ENCODE results near the gene HHAT.

The HHAT gene

DNA sequence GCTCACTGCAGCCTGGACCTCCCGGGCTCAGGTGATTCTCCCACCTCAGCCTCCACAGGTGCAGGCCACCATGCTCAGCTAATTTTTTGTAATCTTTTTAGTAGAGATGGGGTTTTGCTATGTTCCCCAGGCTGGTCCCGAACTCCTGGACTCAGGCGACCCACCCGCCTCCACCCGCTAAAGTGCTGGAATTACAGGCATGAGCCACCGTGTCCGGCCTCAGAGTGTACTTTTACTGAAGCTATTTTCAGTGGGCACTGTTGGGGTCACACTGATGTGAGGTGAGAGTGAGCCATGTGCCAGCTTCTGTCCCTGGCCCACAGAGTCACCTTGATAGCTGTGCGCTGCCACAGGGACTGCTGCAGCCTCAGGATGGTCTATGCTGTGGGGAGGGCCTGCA lies 25.3 kb upstream of the HHAT start:
- Histone ChIP-seq H3K14ac (ENCODE audit: low read length in 2 of 2) (no peak overlapping the region), H2BK5ac (ENCODE audit: low read depth, low read length, poor library complexity, severe bottlenecking) (no peak overlapping the region), H2AFZ (ENCODE audit: low read depth, low read length) (no peak overlapping the region), H3K18ac (ENCODE audit: low read depth in 1 of 2, low read length in 2 of 2) (no peak overlapping the region), H2AK5ac (ENCODE audit: low read length, severe bottlenecking) (no peak overlapping the region), H3K4me3 (ENCODE audit: insufficient read depth in 1 of 2, low read depth in 1 of 2, low read length in 2 of 2) (peak overlapping the region in 1 of 2 experiments; percentile 17), H2BK15ac (ENCODE audit: low read depth, poor library complexity, severe bottlenecking) (no peak overlapping the region), H3K4me2 (ENCODE audit: low read length, poor library complexity, severe bottlenecking) (no peak overlapping the region), H3K23ac (ENCODE audit: low read length in 2 of 2) (no peak overlapping the region), H3K9ac (ENCODE audit: low read length) (no peak overlapping the region), H3K4ac (ENCODE audit: low read depth in 1 of 2, low read length in 2 of 2) (no peak overlapping the region), H2BK12ac (ENCODE audit: low read length in 2 of 2) (no peak overlapping the region), H3K36me3 (ENCODE audit: control insufficient read depth in 1 of 2, insufficient read depth in 2 of 2, low read depth in 1 of 2, low read length in 2 of 2) (no peaks in the 10 kb centered on the region), H3K9me3 (ENCODE audit: control insufficient read depth, low read length) (no peaks in the 10 kb centered on the region), H4K8ac (ENCODE audit: low read length) (no peak overlapping the region), H3K27ac (ENCODE audit: low read length, poor library complexity, severe bottlenecking) (no peak overlapping the region), H4K91ac (ENCODE audit: low read length) (no peak overlapping the region), H3K27me3 (ENCODE audit: control insufficient read depth in 1 of 2, insufficient read depth in 1 of 2, low read length in 2 of 2) (peaks cover 0 to 46% of the 10 kb centered on the region in 2 experiments), H3K4me1 (ENCODE audit: control insufficient read depth, insufficient read depth, low read depth, low read length) (peaks cover 1% of the 10 kb centered on the region), H3K79me1 (replicated peaks; ENCODE audit: low read length, poor library complexity, severe bottlenecking) (no peaks in the 10 kb centered on the region), H2BK120ac (ENCODE audit: low read depth, low read length) (no peak overlapping the region)
- 96% methylated on average over 7 of the region's 8 CpGs for WGBS
- no peak for DNase-seq

DNA sequence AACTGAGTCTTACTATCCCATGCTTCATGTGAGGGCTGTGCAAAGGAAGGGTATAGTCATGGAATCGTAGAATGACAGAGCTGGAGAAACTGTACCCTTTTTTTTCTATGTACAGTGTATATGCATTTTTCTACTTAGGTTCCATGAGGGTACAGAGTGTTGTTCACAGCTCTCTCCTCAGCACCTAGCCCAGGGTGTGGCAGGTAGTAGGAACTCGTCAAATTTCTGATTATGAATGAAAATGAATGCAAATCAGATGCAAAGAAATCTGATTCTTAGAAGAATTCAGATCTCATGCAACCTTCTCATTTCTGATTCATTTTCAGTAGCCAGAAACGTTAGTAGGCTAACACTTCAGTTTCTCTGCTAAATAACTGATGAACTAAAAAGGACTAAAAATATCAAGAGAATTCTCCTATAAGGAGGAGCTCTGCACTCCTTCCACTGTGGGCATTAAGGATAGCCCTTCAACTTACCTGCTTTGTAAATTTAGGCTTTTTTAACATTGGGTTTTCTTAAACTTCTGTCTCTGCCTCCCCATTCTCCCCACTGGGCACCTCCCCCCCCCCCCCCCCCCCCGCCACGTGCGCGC lies 18.0 kb upstream of the HHAT start:
- H3K27ac ChIP-seq (ENCODE audit: low read length, poor library complexity, severe bottlenecking): no peak overlapping the region
- no peak overlapping the region for H2BK5ac ChIP-seq (ENCODE audit: low read depth, low read length, poor library complexity, severe bottlenecking)
- H4K8ac ChIP-seq (ENCODE audit: low read length): no peak overlapping the region
- H4K91ac ChIP-seq (ENCODE audit: low read length): no peak overlapping the region
- no peak overlapping the region for H2BK15ac ChIP-seq (ENCODE audit: low read depth, poor library complexity, severe bottlenecking)
- no peaks in the 10 kb centered on the region for H3K9me3 ChIP-seq (ENCODE audit: control insufficient read depth, low read length)
- H3K79me1 ChIP-seq (replicated peaks; ENCODE audit: low read length, poor library complexity, severe bottlenecking): no peaks in the 10 kb centered on the region
- no peak overlapping the region for H3K14ac ChIP-seq (ENCODE audit: low read length in 2 of 2)
- H3K4me1 ChIP-seq (ENCODE audit: control insufficient read depth, insufficient read depth, low read depth, low read length): no peaks in the 10 kb centered on the region
- no peak overlapping the region for H2AFZ ChIP-seq (ENCODE audit: low read depth, low read length)
- H3K9ac ChIP-seq (ENCODE audit: low read length): peak overlapping the region; percentile 66
- H3K23ac ChIP-seq (ENCODE audit: low read length in 2 of 2): no peak overlapping the region
- no peak overlapping the region for H2BK12ac ChIP-seq (ENCODE audit: low read length in 2 of 2)
- H2BK120ac ChIP-seq (ENCODE audit: low read depth, low read length): no peak overlapping the region
- H3K4ac ChIP-seq (ENCODE audit: low read depth in 1 of 2, low read length in 2 of 2): no peak overlapping the region
- no peak for DNase-seq
- no peak overlapping the region for H3K18ac ChIP-seq (ENCODE audit: low read depth in 1 of 2, low read length in 2 of 2)
- H3K36me3 ChIP-seq (ENCODE audit: control insufficient read depth in 1 of 2, insufficient read depth in 2 of 2, low read depth in 1 of 2, low read length in 2 of 2): no peaks in the 10 kb centered on the region
- WGBS: 47% methylated on average over 3 of the region's 7 CpGs
- H3K4me3 ChIP-seq (ENCODE audit: insufficient read depth in 1 of 2, low read depth in 1 of 2, low read length in 2 of 2): peak overlapping the region in 1 of 2 experiments; percentile 11
- H2AK5ac ChIP-seq (ENCODE audit: low read length, severe bottlenecking): no peak overlapping the region
- peak overlapping the region; percentile 29 for H3K4me2 ChIP-seq (ENCODE audit: low read length, poor library complexity, severe bottlenecking)
- H3K27me3 ChIP-seq (ENCODE audit: control insufficient read depth in 1 of 2, insufficient read depth in 1 of 2, low read length in 2 of 2): peaks cover 0 to 26% of the 10 kb centered on the region in 2 experiments

DNA sequence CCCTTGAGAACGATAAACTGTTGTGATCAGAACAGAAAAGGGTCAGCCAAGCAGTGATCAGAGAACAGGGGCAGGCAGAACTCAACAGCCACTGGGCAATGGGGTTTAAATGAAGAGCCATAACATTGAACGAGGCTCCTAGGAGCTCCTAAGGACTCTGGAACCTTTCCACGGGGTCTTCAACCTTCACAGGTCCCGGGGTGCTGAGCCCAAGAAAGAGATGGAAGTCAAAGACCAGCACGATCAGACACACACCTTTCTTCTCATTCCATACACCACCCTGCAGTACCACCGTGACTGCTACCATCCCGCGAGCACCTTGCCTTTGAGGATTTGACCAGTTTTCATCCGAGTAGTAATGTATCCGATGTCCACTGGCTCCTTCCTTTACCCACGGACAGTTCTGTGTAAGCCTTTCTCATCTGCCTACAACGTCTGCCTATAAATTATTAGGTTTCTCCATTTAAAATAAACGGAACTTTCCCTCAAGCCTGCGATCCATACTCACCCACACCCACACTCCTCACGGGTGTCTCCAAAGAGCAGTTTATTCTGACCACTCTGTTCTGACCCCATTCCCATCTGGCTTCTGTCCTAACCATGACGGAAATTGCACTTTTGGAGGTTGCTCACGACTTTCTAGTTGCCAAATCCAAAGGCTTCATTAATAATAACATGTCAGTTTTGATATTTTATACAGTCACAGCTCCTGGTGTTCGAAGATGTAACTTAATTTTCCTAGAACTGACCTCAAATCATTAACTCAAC lies 16.8 kb upstream of the HHAT start:
- Histone ChIP-seq H3K4ac (ENCODE audit: low read depth in 1 of 2, low read length in 2 of 2) (no peak overlapping the region), H3K18ac (ENCODE audit: low read depth in 1 of 2, low read length in 2 of 2) (peak overlapping the region in 1 of 2 experiments; percentile 11), H3K27ac (ENCODE audit: low read length, poor library complexity, severe bottlenecking) (no peak overlapping the region), H3K36me3 (ENCODE audit: control insufficient read depth in 1 of 2, insufficient read depth in 2 of 2, low read depth in 1 of 2, low read length in 2 of 2) (no peaks in the 10 kb centered on the region), H3K9me3 (ENCODE audit: control insufficient read depth, low read length) (no peaks in the 10 kb centered on the region), H2BK15ac (ENCODE audit: low read depth, poor library complexity, severe bottlenecking) (no peak overlapping the region), H3K4me1 (ENCODE audit: control insufficient read depth, insufficient read depth, low read depth, low read length) (no peaks in the 10 kb centered on the region), H3K79me1 (replicated peaks; ENCODE audit: low read length, poor library complexity, severe bottlenecking) (no peaks in the 10 kb centered on the region), H4K91ac (ENCODE audit: low read length) (no peak overlapping the region), H3K4me2 (ENCODE audit: low read length, poor library complexity, severe bottlenecking) (peak overlapping the region; percentile 63), H2BK5ac (ENCODE audit: low read depth, low read length, poor library complexity, severe bottlenecking) (no peak overlapping the region), H2BK12ac (ENCODE audit: low read length in 2 of 2) (no peak overlapping the region), H3K23ac (ENCODE audit: low read length in 2 of 2) (no peak overlapping the region), H4K8ac (ENCODE audit: low read length) (peak overlapping the region; percentile 96), H2AK5ac (ENCODE audit: low read length, severe bottlenecking) (peak overlapping the region; percentile 26), H3K4me3 (ENCODE audit: insufficient read depth in 1 of 2, low read depth in 1 of 2, low read length in 2 of 2) (peak overlapping the region in 1 of 2 experiments; percentile 74), H2BK120ac (ENCODE audit: low read depth, low read length) (no peak overlapping the region), H3K9ac (ENCODE audit: low read length) (peak overlapping the region; percentile 60), H3K14ac (ENCODE audit: low read length in 2 of 2) (no peak overlapping the region), H2AFZ (ENCODE audit: low read depth, low read length) (no peak overlapping the region), H3K27me3 (ENCODE audit: control insufficient read depth in 1 of 2, insufficient read depth in 1 of 2, low read length in 2 of 2) (peaks cover 0 to 24% of the 10 kb centered on the region in 2 experiments)
- WGBS: 77% methylated on average over 18 of the region's 18 CpGs
- no peak for DNase-seq

DNA sequence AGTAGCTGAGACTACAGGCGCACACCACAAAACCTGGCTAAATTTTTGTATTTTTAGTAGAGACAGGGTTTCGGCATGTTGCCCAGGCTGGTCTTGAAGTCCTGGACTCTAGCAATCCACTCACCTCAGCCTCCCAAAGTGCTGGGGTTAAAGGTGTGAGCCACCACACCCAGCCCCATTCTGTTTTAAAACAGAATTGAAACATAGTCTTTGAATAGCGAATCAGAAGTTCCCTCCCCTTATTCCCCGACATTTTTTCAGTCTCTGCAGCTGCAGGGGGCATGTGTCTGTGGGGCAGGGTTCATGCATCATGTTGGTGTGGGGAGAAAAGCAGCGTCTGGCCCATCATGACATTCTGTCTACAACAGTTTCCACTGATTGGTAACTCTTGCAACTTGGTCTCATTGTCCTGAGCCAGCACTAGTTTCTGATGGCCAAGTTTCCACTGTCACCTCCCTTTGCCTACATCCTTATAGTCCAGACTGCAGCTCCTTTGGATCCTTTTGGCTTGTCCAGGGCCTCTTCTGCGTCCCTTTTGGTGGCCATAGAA lies 15.6 kb upstream of the HHAT start:
- H2BK5ac ChIP-seq (ENCODE audit: low read depth, low read length, poor library complexity, severe bottlenecking): no peak overlapping the region
- no peak overlapping the region for H2BK15ac ChIP-seq (ENCODE audit: low read depth, poor library complexity, severe bottlenecking)
- no peak overlapping the region for H2BK12ac ChIP-seq (ENCODE audit: low read length in 2 of 2)
- H2AFZ ChIP-seq (ENCODE audit: low read depth, low read length): no peak overlapping the region
- H3K14ac ChIP-seq (ENCODE audit: low read length in 2 of 2): no peak overlapping the region
- no peak overlapping the region for H3K23ac ChIP-seq (ENCODE audit: low read length in 2 of 2)
- H3K27me3 ChIP-seq (ENCODE audit: control insufficient read depth in 1 of 2, insufficient read depth in 1 of 2, low read length in 2 of 2): peaks cover 0 to 18% of the 10 kb centered on the region in 2 experiments
- H3K27ac ChIP-seq (ENCODE audit: low read length, poor library complexity, severe bottlenecking): no peak overlapping the region
- no peak overlapping the region for H4K8ac ChIP-seq (ENCODE audit: low read length)
- no peak overlapping the region for H4K91ac ChIP-seq (ENCODE audit: low read length)
- H2BK120ac ChIP-seq (ENCODE audit: low read depth, low read length): no peak overlapping the region
- DNase-seq: no peak
- no peaks in the 10 kb centered on the region for H3K36me3 ChIP-seq (ENCODE audit: control insufficient read depth in 1 of 2, insufficient read depth in 2 of 2, low read depth in 1 of 2, low read length in 2 of 2)
- H3K9me3 ChIP-seq (ENCODE audit: control insufficient read depth, low read length): no peaks in the 10 kb centered on the region
- H3K4me2 ChIP-seq (ENCODE audit: low read length, poor library complexity, severe bottlenecking): no peak overlapping the region
- H3K4me3 ChIP-seq (ENCODE audit: insufficient read depth in 1 of 2, low read depth in 1 of 2, low read length in 2 of 2): no peak overlapping the region
- no peaks in the 10 kb centered on the region for H3K79me1 ChIP-seq (replicated peaks; ENCODE audit: low read length, poor library complexity, severe bottlenecking)
- H3K4ac ChIP-seq (ENCODE audit: low read depth in 1 of 2, low read length in 2 of 2): no peak overlapping the region
- H3K18ac ChIP-seq (ENCODE audit: low read depth in 1 of 2, low read length in 2 of 2): no peak overlapping the region
- H3K4me1 ChIP-seq (ENCODE audit: control insufficient read depth, insufficient read depth, low read depth, low read length): no peaks in the 10 kb centered on the region
- 96% methylated on average over 6 of the region's 6 CpGs for WGBS
- H2AK5ac ChIP-seq (ENCODE audit: low read length, severe bottlenecking): no peak overlapping the region
- no peak overlapping the region for H3K9ac ChIP-seq (ENCODE audit: low read length)

All from mesenchymal stem cell (in vitro differentiated cells and primary cell).